ENCODE measurements around the gene HECTD4.
"Not testable (repeated sequence)": the region's sequence is repeated elsewhere in the genome, so short reads cannot be mapped to it uniquely, and the experiment has no call there.

HECTD4 gene

GRCh38 chr12:112381883-112382796 is at the start of gene HECTD4:
Gene HECTD4, minus strand, starts transcription at chr12:112382431. Its CDS starts 303 bp downstream, at chr12:112382128.
- DNase-seq = peak; percentile 82

- no peak for DNase-seq
These were observed 49.7 kb upstream of the HECTD4 start for GRCh38 chr12:112431965-112432364.

GRCh38 chr12:112430929-112431328 is 48.7 kb upstream of the HECTD4 start:
- peak; percentile 4 for DNase-seq

GRCh38 chr12:112427760-112428159 is 45.5 kb upstream of the HECTD4 start:
- DNase-seq = no peak

GRCh38 chr12:112425582-112426382 is 43.6 kb upstream of the HECTD4 start:
- DNase-seq = no peak

- DNase-seq = no peak
These were observed 41.9 kb upstream of the HECTD4 start for GRCh38 chr12:112424126-112424525.

GRCh38 chr12:112422531-112422930 is 40.3 kb upstream of the HECTD4 start:
- no peak for DNase-seq

- no peak for DNase-seq
These were observed 39.1 kb upstream of the HECTD4 start for GRCh38 chr12:112421363-112421762.

GRCh38 chr12:112420740-112421139 is 38.5 kb upstream of the HECTD4 start:
- DNase-seq = no peak

- DNase-seq = no peak
These were observed 37.3 kb upstream of the HECTD4 start for GRCh38 chr12:112419297-112420133.

GRCh38 chr12:112418608-112419296 is 36.5 kb upstream of the HECTD4 start, which contains the start of gene PTPN11:
Gene PTPN11, plus strand, starts transcription at chr12:112418947. Its CDS starts 165 bp downstream, at chr12:112419112.
- DNase-seq = peak; percentile 84

- no peak for DNase-seq
These were observed 36.0 kb upstream of the HECTD4 start for GRCh38 chr12:112418273-112418607.

GRCh38 chr12:112415457-112415856 is 33.2 kb upstream of the HECTD4 start:
- not testable (repeated sequence) for DNase-seq

- no peak for DNase-seq
These were observed 31.8 kb upstream of the HECTD4 start for GRCh38 chr12:112413855-112414625.

GRCh38 chr12:112409906-112410244 is 27.6 kb upstream of the HECTD4 start:
- no peak for DNase-seq

- DNase-seq = peak; percentile 82
These were observed 27.1 kb upstream of the HECTD4 start, which contains the start of gene RPL6 for GRCh38 chr12:112409064-112409905. Gene RPL6, minus strand, starts transcription at chr12:112409605. Its CDS starts 949 bp downstream, at chr12:112408656.

GRCh38 chr12:112408621-112409020 is 26.4 kb upstream of the HECTD4 start:
- no peak for DNase-seq

- DNase-seq = not testable (repeated sequence)
These were observed 25.5 kb upstream of the HECTD4 start for GRCh38 chr12:112407683-112408082.

- DNase-seq = no peak
These were observed 24.6 kb upstream of the HECTD4 start for GRCh38 chr12:112406519-112407488.
